ENCODE data around the gene ZNF575. TPM values are rescaled to one million over a fixed set of nuclear protein-coding genes. Genes with fewer than 3 reads are reported as not detected.
A peak's percentile ranks its signal among the peaks of the same experiment; 100 is the strongest.

ZNF575 gene
- total RNA-seq, 1 experiment from 2014 or later, result 1.1 TPM

DNA sequence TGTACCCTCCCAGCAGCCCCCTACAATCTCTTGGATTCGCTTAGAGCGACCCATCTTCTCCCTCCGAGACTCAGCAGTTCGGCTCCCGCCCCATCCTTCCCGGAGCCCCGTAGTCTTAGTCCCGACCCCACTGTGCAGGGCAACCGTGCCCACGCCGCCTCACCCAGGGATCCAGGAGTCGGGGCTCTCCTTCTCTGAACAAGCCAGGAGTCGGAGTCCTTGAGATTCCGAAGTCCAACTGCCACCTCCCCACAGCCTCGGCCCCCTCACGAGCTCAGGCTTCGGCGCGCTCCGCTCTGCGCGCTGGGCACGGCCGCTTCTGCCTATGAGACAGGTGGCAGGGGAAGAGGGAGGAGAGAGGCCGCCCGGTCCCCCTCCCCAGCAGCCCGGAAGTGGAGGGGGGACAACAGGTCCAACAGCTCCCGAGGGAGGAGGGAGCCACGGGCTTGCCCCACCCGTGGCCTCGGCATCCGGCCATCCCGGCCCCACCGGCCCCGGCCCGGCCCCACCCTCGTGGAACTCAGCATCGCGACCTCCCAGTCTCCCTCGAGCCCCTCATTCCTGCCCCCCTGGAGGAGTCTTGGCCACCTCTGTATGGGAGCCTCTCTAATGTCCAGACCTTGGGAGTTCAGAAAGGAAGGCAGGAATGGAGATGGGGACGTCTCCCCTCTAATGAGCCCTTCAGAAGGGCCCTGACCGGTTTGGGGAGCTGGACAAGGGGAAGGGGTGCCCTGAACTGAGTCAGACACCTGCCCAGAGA lies 28.4 kb upstream of the ZNF575 start, which contains the start of gene PHLDB3:
TSS of gene PHLDB3 (minus strand) at position 321 of the 760 bp plus-strand sequence. CDS start 628 bp downstream, outside the sequence.
- POLR2A ChIA-PET, result interaction anchor here (0.6 to 3.9 kb wide), 19 partner anchors 9 to 482 kb away, joined by 3 to 29 read pairs (median 5); partner anchors contain the start of genes ETHE1, LYPD3 and ZNF575
- no peak for DNase-seq (ENCODE audit: unreplicated experiment)
- CTCF ChIA-PET, result interaction anchor here (0.7 to 3.4 kb wide), 5 partner anchors 15 to 1093 kb away, joined by 4 to 19 read pairs (median 5); no protein-coding TSS in a partner anchor
- no TSS peak for BruUV-seq (replicated peaks)
- Mint-ChIP-seq H3K9me3 (ENCODE audit: unreplicated experiment) (no peaks in the 10 kb centered on the region), H3K4me3 (ENCODE audit: unreplicated experiment) (peak within 1 kb of the TSS; percentile 90), H3K27ac (ENCODE audit: low read depth, unreplicated experiment) (peak within 1 kb of the TSS; percentile 87), H3K36me3 (ENCODE audit: insufficient read depth, unreplicated experiment) (peaks cover 48% of the 10 kb centered on the region), H3K27me3 (ENCODE audit: insufficient read depth, unreplicated experiment) (no peaks in the 10 kb centered on the region), H3K4me1 (ENCODE audit: insufficient read depth, unreplicated experiment) (peaks cover 11% of the 10 kb centered on the region)
- intact Hi-C loops (cut with micrococcal nuclease), result loop anchor here (1.0 kb wide), 2 partner anchors 39 to 57 kb away; partner anchors contain the start of gene LYPD3
- TF ChIP-seq, protein P1, sequence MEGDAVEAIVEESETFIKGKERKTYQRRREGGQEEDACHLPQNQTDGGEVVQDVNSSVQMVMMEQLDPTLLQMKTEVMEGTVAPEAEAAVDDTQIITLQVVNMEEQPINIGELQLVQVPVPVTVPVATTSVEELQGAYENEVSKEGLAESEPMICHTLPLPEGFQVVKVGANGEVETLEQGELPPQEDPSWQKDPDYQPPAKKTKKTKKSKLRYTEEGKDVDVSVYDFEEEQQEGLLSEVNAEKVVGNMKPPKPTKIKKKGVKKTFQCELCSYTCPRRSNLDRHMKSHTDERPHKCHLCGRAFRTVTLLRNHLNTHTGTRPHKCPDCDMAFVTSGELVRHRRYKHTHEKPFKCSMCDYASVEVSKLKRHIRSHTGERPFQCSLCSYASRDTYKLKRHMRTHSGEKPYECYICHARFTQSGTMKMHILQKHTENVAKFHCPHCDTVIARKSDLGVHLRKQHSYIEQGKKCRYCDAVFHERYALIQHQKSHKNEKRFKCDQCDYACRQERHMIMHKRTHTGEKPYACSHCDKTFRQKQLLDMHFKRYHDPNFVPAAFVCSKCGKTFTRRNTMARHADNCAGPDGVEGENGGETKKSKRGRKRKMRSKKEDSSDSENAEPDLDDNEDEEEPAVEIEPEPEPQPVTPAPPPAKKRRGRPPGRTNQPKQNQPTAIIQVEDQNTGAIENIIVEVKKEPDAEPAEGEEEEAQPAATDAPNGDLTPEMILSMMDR (IDR thresholded peaks at IDR 0.05; ENCODE audit: unreplicated experiment), result no peak

DNA sequence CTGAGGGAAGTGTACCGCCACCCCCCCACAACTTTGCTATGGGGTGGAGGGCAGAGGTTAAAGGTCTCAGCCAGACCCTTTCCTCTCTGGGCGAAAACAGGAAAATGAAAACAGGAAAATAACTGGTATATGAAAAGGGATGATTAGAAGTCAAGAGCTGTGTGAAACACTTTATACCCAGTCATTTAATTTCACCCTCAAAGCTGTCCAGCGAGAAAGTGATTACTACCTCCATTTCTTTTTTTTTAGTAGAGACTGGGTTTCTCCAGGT lies 27.9 kb upstream of the ZNF575 start:
- H3K9me3 Mint-ChIP-seq (ENCODE audit: unreplicated experiment), result no peaks in the 10 kb centered on the region
- BruUV-seq (replicated peaks), result no TSS peak
- DNase-seq (ENCODE audit: unreplicated experiment), result no peak
- H3K36me3 Mint-ChIP-seq (ENCODE audit: insufficient read depth, unreplicated experiment), result peaks cover 50% of the 10 kb centered on the region
- peaks cover 11% of the 10 kb centered on the region for H3K4me1 Mint-ChIP-seq (ENCODE audit: insufficient read depth, unreplicated experiment)
- intact Hi-C loops (cut with micrococcal nuclease), result no loop called here
- ChIA-PET POLR2A (interaction anchor here (0.9 to 3.9 kb wide), 9 partner anchors 14 to 58 kb away, joined by 3 to 29 read pairs (median 9); partner anchors contain the start of genes LYPD3 and ZNF575), CTCF (interaction anchor here (0.7 to 3.4 kb wide), 4 partner anchors 14 to 1094 kb away, joined by 4 to 19 read pairs (median 6); no protein-coding TSS in a partner anchor)
- TF ChIP-seq, protein P1 (IDR thresholded peaks at IDR 0.05; ENCODE audit: unreplicated experiment), result no peak
- H3K27ac Mint-ChIP-seq (ENCODE audit: low read depth, unreplicated experiment), result peak overlapping the region; percentile 54
- H3K27me3 Mint-ChIP-seq (ENCODE audit: insufficient read depth, unreplicated experiment), result no peaks in the 10 kb centered on the region
- peak overlapping the region; percentile 90 for H3K4me3 Mint-ChIP-seq (ENCODE audit: unreplicated experiment)

DNA sequence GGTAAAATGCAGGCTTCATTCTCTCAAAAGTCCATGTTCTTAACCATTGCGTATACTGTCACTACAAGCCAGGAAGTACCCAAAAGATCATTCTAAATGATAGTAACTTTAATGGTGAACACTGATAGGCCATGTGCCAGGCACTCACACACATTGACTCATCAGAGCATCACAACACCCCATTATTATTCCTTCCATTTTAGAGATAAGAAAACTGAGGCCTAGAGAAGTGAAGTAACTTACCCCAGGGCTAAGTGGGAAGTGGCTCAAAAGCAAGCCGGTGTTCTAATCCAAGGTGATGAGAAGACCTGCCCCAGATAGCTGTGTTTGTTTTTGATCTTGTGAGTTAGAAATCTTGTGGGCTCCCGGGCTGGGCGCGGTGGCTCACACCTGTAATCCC lies 27.0 kb upstream of the ZNF575 start:
- intact Hi-C loops (cut with micrococcal nuclease), result no loop called here
- Mint-ChIP-seq H3K27ac (ENCODE audit: low read depth, unreplicated experiment) (no peak overlapping the region), H3K9me3 (ENCODE audit: unreplicated experiment) (no peaks in the 10 kb centered on the region), H3K4me3 (ENCODE audit: unreplicated experiment) (no peak overlapping the region), H3K4me1 (ENCODE audit: insufficient read depth, unreplicated experiment) (peaks cover 11% of the 10 kb centered on the region), H3K27me3 (ENCODE audit: insufficient read depth, unreplicated experiment) (no peaks in the 10 kb centered on the region), H3K36me3 (ENCODE audit: insufficient read depth, unreplicated experiment) (peaks cover 58% of the 10 kb centered on the region)
- CTCF ChIA-PET, result interaction anchor here (1.2 to 3.4 kb wide), 2 partner anchors 15 to 58 kb away, joined by 5 to 19 read pairs; no protein-coding TSS in a partner anchor
- TF ChIP-seq, protein P1 (IDR thresholded peaks at IDR 0.05; ENCODE audit: unreplicated experiment), result no peak
- no peak for DNase-seq (ENCODE audit: unreplicated experiment)
- BruUV-seq (replicated peaks), result no TSS peak
- POLR2A ChIA-PET, result interaction anchor here (0.9 to 3.9 kb wide), 5 partner anchors 27 to 57 kb away, joined by 3 to 29 read pairs (median 3); partner anchors contain the start of genes LYPD3 and ZNF575

DNA sequence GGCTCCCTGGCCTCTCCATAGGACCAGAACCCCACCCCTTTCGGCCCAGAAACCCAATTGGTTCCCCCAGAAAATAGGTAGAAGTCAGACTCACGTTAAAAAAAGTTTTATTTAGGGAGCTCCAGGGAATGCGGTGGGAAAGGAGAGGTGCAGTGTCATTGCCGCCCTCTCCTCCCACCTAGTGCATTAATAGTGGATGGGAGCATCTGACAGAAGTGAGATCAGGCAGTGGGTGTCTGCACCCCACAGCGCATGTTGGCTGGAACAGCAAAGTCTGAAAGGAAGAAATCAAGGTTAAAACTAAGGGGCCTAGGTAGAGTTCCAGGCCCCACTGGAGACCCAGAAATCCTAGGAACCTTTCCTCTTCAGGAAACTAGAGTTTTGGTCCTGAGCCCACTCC lies 26.4 kb upstream of the ZNF575 start:
- no peaks in the 10 kb centered on the region for H3K9me3 Mint-ChIP-seq (ENCODE audit: unreplicated experiment)
- H3K27me3 Mint-ChIP-seq (ENCODE audit: insufficient read depth, unreplicated experiment), result no peaks in the 10 kb centered on the region
- CTCF ChIA-PET, result interaction anchor here (3.4 kb wide), 1 partner anchor 59 kb away, joined by 19 read pairs; no protein-coding TSS in a partner anchor

More for the DNA sequence above, 26.4 kb upstream of the ZNF575 start:
- H3K36me3 Mint-ChIP-seq (ENCODE audit: insufficient read depth, unreplicated experiment), result peaks cover 64% of the 10 kb centered on the region
- TF ChIP-seq, protein P1 (IDR thresholded peaks at IDR 0.05; ENCODE audit: unreplicated experiment), result no peak
- BruUV-seq (replicated peaks), result no TSS peak
- peaks cover 11% of the 10 kb centered on the region for H3K4me1 Mint-ChIP-seq (ENCODE audit: insufficient read depth, unreplicated experiment)
- intact Hi-C loops (cut with micrococcal nuclease), result no loop called here
- no peak overlapping the region for H3K4me3 Mint-ChIP-seq (ENCODE audit: unreplicated experiment)
- no peak overlapping the region for H3K27ac Mint-ChIP-seq (ENCODE audit: low read depth, unreplicated experiment)
- DNase-seq (ENCODE audit: unreplicated experiment), result no peak
- POLR2A ChIA-PET, result interaction anchor here (3.9 kb wide), 1 partner anchor 43 kb away, joined by 29 read pairs; no protein-coding TSS in a partner anchor
